Dermis blood vessel endothelial cell (primary cell): ENCODE data around the gene BICD1. TPM values are rescaled to one million over a fixed set of nuclear protein-coding genes. Genes with fewer than 3 reads are reported as not detected.
"Not testable (repeated sequence)": the region's sequence is repeated elsewhere in the genome, so short reads cannot be mapped to it uniquely, and the experiment has no call there.

Experiments used
- DNase-seq: peaks from one replicate; pipeline ENCODE4 v3.0.0; 2010
- total RNA-seq: library from RNA; depleted of rRNA; stranded (reverse); fragments of >200 nt; gene quantifications from 2 replicates; pipeline ENCODE4 v1.2.3, GENCODE V29; 2014

Gene BICD1
- total RNA-seq, 1 donor from 2014 or later, result 14.8 TPM

DNA sequence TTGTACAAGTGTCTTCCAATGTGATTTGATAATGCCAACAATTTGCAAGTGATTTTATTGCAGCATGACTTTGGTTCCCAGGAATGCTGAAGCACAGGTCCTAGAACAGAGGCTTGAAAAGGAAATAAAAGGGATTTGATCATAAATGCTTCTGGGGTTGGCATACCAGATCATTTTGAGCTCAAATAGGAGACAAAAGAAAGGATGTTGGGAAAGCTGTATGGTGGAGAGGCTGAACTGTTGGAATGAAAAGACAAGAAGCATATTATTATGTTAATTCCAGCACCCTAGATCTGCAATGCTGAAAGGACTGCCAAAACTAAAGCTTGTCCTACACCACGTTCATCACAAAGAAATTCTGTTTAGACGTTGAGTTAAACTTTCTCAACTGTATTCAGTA lies 143.1 kb downstream of the BICD1 start:
- DNase-seq, result no peak

DNA sequence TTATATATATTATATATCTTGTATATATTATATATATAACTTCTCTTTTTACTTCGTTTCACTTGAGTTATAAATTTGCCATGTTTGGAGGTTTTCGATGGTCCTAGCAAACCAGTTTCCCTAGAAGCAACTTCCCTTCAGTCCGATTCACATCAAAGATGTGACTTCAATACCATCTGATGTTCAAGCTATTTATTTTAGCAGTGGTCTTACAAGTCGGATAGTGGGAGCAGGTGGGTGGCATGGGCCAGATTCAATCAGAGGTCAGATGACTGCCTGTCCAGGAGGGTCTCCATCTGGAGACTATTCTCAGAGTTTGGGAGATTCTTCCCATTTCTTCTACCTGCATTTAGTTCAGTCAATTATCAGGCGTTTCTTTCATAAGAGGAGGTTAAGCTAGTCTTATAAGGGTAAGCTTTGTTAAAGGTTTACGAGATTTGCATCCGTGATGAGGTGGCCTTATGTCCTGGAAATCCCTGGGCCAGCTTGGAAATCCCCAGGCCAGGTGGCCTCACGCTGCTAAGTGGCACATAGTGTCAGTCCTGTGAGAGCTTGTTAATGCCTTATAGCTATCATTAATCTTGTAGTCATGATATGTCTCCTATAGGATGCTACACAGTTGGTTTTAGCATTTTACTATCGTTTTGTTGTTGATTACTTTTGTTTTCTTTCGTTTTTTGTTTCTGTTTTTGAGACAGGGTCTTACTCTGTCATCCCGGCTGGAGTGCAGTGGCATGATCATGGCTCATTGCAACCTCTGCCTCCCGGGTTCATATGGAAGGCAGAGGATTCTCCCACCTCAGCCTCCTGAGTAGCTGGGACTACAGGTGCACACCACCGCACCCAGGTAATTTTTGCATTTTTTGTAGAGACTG lies 145.8 kb downstream of the BICD1 start:
- DNase-seq, result no peak

DNA sequence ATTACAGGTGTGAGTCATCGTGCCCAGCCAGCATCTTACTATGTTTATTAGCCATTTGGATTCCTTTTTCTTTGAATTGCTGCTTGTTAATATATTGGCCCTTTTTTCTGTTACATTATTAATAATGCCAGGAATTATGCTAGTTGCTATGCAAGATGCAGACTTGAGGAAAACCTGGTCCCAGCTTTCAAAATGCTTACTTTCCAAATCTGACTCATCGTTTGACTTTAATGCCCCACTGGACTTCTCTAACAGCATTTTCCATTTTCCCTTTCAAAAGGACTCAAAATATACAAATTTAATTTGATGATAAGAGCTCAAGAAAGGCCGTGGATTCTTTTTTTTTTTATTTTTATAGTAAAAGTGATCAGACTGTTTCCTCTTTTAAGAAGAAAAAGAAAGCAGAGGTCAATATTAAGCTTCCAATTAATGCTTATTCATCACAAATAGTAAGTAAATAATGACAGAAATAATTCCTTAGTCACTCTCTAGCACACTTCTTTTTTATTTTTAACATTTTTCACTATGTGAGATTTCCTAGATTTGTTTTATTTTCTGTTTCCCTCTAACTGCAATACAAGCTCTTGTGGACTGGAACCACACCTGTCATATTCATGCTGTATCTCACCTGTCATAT lies 146.6 kb downstream of the BICD1 start:
- DNase-seq, result no peak

DNA sequence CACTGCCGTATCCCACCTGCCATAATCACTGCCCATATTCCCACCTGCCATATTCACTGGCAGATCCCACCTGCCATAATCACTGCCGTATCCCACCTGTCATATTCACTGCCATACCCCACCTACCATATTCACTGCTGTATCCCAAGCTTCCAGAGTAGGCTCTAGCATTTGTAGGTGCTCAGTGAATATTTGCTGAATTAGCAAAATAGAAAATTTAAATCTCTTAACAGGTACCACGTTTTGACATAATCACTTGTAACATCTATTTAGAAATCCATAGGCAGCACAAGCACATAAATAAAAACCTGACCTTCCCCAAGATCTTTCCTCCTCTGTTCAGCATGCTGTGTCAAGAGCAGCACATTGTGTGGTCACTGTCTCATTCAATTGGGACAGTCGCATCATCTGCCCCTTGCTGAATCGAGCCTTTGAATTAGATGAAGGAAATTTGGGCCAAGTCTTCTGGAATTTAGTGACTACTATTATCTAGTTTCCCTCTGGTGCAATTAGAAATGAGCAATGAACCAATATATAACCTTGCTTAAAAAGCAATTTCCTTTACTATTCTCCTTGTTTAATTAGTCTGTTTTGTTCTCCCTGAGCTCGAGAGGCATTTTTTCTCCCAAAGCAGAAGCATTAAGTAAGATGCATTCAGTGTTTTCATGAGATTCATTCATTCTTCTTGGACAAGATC lies 147.8 kb downstream of the BICD1 start:
- no peak for DNase-seq

DNA sequence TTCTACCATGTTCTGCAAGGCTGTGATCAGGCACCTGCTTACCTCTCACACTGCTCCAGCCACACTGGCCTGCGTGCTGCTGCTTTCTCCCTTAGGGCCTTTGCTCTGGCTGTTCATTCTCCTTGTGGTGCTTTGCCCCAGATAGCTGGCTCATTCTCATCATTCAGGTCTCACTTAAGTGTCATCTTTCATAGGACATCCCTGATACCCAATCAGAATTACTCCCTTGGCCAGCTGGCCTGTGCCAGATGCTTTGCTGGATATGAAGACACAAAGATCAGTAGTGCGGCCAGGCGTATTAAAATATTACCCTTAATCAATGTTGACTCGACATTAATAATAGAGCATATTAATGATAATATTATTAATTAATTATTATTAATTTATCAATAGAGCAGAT lies 148.9 kb downstream of the BICD1 start:
- no peak for DNase-seq

DNA sequence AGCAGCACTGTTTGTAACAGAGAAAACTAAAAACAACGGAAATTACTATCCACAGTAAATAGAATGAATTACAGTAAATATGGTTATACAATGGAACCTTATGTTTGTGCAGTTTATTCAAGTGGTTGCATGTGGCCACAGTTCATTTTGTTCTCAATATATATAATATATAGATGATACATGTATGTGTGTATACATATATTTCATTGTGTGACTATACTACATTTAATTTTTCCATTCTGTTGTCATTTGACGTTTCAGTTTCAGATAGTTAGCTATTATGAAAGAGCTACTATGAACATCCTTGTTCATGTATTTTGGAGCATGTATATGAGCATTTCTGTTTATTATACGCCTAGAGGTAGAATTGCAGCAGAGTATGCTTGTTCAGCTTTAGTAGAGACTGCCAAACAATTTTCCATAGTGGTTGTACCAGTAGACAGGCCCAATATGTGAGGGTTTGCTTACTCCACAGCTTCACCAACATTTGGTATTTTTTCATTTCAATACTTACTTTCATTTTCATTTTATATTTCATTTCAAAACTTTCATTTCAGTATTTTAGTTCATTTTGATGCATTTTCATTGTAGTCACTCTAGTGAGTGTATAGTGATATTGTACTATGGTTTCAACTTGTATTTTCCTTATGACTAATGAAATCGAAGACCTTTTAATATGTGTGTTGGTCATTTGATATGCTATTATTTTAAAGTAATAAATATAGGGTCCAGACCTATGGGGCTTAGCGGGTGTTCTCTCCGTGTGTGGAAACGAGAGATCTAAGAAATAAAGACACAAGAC lies 151.2 kb downstream of the BICD1 start:
- no peak for DNase-seq

DNA sequence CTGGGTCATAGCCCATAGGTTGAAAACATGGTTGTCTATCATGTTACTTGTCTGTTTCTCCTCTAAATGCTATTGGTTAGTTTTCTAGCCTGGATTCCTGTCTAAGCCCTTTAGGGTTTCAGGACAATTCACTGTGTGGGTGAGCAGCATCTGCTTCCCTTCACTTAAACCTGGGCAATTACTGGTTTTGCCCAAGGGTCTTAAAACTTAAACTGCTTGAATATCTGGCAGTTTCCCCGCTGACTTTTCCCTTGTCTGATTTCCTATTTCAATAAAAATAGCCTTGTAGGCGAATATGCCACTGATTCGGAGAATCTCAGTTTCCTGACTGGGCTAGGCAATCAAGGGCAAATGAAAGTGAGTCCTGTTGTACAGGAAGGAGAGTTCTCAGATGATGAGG lies 154.0 kb downstream of the BICD1 start:
- peak; percentile 50 for DNase-seq

DNA sequence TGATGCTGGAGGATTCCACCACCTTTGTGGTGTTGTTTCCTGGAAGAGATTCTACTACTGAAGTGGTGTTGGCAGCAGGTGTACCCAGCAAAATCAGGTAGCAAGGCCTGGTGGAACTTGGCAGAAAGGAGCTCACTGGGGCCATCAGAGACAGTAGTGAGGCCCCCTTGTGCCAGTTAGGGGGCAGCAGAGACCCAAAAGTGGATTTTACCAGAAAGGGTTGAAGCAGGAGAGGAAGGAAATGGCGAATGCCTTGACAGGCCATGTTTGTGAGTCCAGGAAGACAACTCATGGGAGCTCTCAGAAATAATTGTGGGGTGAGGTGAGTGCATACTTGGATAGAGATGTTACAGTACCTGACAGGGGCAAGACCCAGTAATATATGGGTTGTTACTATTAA lies 155.0 kb downstream of the BICD1 start:
- peak; percentile 73 for DNase-seq

DNA sequence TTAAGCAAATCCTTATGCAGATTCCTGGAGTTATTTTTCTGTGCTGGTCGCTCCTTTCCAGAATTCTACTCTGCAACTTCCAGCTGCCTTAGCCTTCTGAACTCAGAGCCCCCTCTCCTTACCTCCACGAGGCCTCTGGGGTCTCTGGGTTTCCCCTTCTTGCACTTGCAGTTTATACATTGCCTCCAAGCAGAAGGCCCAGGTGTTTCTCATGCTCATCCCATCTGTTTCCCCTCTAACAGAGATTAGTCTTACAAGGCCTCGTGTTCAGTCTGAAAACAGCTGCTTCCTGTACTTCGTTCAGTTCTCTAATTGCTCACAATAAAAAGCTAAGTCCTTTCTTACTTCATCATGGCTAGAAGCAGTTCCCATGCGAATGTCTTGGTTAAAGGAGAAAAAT lies 158.3 kb downstream of the BICD1 start:
- DNase-seq, result peak; percentile 94

DNA sequence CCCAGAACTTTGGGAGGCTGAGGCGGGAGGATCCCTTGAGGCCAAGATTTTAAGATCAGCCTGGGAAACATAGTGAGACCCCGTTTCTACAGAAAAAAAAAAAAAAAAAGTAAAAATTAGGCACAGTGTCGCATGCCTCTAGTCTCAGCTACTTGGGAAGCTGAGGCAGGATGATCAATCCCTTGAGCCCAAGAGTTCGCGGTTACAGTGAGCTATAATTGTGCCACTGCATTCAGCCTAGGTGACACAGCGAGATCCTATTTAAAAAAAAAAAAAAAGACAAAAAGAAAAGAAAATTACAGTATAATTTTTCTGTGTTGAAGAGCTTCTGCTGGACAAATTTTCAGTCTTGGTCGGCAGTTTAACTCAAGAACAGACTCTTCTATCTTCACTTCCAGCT lies 158.8 kb downstream of the BICD1 start:
- DNase-seq, result no peak

DNA sequence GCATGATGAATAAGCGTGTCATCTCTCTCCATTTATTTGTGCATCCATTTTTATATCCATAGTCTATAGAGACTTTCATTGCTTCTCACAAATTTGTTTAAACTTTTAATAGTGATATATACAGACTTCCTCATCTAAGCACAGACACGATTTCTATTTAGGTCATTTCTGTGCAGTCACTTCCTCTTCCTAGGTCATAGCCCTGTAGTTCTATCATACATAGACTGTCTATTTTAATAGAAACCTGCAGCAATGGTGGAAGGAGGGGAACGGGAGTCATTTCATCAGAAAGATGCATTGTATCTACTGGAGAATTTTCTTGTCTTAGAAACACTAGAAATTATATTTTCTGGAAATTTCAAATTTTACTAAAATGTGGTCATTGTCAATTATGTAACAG lies 159.3 kb downstream of the BICD1 start:
- DNase-seq, result no peak

DNA sequence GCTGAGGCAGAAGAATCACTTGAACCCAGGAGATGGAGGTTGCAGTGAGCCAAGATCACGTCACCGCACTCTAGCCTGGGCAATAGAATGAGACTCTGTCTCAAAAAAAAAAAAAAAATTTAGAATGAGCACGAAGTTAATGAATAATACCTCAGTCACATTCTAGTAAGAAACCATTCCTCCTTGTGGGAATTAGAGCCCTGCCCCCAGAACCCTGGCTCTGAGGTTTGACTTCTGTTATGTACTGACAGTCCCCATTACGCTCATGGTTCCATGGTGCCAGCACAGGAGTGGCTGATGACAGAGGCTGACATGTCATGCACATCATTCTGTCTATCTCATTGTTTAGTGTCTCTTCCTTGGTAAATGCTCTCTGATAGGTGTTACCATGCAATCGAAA lies 160.1 kb downstream of the BICD1 start:
- no peak for DNase-seq

DNA sequence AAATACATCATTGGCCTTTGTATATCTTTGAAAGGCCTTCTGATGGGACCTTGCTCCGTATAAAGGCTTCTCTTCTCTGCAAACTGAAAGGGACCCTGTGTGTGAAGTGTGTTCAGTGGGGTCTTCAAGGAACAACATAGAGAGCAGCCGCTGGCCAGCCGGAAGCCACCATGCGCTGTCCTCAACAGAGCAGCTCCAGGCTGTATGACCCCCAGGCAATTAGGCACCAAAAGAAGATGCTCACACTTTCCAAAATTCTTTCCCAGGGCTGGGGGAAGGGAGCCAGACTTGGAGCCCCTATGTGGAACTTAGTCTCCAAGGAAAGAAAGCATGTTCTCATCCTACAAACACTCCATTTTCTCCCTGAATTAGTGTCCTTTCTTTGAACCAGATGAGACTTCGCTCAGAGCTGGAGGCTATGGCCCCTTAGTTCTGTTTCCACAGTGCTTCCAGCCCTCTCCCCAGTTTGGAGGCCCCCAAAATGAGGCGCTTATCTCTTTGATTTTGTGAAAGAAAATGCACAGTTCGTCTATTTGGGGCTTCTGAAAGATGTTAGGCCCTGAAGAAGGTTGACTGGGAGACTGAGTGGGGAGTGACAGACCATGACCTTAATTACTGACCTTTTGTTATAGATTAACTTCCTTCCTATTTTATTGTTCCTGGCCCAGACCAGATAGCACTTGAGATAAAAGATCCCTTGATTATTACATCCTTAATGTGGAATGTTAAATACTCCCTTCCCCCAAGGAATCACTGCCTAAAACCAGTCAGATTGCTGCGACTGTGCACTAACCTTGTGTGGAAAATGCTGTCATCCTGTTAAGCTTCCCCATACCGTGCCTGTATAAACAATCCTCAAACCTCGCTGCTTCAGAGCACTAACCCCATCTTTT lies 164.4 kb downstream of the BICD1 start:
- peak; percentile 90 for DNase-seq

DNA sequence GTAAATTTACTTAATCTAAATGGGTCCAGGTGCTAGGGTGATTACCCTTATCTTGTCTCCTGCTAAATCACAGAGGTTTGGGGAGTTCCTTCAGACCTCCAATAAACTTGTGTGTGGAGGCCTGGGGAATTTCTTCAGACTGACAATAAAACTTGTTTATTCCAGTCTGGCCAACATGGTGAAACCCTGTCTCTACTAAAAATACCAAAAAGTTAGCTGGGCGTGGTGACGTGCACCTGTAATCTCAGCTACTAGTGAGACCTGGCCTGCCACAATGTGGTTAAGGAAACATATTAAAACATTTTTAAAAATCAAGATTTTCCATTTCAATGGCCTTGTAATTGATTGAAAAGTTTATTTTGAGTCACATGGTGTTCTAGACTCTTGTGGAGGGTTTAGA lies 165.8 kb downstream of the BICD1 start:
- no peak for DNase-seq

DNA sequence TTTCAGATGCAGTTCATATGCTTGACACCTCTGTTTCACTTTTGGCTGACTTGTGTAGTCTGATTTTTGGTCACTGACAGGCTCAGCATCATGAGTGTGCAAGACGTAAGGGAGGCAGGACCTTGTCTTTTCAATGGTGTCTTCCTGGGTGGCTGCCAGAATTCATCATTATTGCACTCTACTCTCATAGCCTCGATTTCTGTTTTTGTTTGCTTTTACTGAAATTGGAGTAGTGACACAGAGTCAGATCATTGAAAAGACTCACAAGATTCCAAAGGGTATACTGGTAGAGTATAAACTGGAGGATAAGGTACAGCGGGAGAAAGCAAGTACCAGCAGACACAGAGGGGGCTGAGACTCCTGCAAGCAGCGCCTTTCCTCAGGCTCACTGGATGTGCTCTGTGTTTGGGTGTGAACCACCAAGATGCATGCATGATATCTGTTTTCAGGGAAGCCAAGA lies 166.4 kb downstream of the BICD1 start:
- no peak for DNase-seq

DNA sequence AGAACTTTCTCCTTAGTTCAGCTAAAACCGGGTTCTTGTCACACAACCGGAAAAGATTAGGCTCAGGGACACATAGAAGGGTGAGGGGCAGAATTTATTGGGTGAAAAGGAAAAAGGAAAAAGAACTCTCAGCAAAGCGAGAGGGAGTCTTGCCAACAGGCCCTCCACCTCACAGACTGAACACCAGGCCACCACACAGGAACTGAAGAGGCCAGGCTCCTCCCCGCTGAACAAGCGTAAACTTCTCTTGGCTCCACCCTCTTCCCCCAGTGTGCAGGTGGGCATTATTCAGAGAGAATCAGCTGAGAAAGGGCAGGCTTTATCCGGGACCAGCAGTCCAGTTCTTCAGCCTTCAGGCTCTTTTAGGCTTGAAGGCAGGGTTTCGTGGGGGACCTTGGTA lies 167.1 kb downstream of the BICD1 start:
- peak; percentile 19 for DNase-seq

DNA sequence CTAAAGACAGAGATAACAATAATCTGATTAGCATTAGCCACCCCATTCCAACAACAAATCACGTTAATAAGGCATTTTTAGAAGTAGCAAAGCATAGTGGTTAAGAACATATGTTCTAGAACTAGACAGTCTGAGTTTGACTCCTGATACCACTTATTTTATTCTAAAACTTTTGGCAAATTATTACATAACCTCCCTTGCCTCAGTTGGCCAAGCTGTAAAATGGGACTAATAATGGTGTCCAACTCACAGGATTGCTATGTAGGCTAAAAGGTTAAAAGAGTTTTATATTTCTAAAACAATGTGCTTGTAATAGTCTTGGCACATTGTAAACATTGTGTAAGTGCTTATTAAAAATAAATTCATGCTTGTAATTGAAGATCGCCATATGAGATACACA lies 168.0 kb downstream of the BICD1 start:
- no peak for DNase-seq

DNA sequence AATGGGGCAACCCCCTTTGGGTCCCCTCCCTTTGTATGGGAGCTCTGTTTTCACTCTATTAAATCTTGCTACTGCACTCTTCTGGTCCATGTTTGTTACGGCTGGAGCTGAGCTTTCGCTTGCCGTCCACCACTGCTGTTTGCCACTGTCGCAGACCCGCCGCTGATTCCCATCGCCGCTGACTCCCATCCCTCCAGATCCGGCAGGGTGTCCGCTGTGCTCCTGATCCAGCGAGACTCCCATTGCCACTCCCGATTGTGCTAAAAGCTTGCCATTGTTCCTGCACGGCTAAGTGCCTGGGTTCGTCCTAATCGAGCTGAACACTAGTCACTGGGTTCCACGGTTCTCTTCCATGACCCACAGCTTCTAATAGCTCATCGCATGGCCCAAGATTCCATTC lies 168.9 kb downstream of the BICD1 start:
- not testable (repeated sequence) for DNase-seq

DNA sequence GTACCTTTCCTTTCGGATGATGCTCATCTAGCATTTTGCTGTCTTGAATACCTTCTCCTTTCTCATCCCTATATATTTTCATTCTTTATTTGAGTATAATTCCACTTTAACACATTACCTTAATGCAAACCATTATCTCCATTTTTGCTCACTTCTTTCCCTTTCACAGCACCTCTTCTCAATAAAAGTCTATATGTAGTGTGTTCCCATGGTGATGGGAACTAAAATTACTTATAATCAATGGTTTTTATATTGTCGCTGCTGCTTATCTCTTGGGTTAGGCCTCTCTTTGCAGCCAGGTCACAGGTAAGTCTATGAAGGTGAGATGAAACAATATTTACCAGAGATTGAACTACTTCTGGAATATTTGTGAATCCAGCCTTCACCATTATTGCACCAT lies 171.1 kb downstream of the BICD1 start:
- DNase-seq, result no peak

DNA sequence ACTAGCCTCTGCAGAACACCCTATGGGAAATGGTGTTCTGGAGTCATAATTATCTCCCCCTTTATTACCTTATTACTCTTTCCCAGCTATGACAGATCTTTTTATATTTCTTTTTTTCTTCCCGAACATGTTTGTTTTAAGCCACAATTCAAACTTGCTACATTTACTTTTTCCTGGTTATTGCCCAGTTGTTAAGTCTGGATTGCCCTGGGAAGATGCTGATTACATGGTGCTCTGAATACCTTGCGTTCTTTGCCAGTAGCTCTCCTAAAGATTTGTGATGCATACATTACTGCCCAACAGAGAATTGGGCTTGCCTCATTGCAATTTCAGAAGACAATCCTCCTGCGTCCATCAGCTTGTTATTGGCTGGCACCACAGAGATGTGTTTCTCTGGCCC lies 174.5 kb downstream of the BICD1 start:
- DNase-seq, result no peak

DNA sequence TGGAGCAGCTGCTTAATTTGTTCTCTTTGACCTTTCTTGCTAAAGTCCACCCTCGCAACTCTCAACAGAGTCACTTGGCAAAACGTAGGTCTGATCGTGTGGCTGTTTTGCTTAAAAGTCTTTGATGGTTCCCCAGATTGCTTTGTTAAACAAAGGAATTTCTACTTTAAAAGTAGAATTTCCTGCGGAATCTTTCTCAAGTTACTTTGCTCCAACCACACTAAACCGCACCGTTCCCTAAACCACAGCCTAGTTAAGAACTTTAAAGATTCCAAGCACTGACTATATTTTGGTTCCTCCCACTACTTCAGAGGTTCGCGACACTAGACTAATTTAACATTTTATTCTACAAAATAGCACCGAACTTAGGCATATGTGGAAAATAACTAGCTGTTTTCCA lies 177.9 kb downstream of the BICD1 start:
- no peak for DNase-seq

DNA sequence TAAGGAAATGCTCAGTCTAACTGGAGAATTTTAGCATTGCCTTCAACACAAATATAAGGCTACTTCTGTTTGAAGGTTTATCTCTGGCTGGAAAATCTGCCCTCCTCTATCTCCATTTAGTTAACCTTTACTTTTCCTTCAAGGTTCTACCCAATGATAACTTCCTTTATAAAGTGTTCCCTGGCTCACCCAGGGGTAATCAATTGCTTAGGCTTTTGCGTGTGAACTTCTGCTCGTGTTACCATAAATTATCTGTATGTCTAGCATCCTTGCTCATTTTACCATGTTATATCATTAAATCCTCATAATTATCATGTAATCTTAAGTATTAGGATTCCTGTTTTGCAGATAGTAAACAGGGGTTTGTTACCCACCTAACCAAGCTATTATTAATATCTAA lies 178.4 kb downstream of the BICD1 start:
- no peak for DNase-seq
